Stomach (tissue), 4 donors: ENCODE data around the gene MEIG1.
"Not testable (repeated sequence)": the region's sequence is repeated elsewhere in the genome, so short reads cannot be mapped to it uniquely, and the experiment has no call there.

Source experiments
- EP300 ChIP-seq: sonication (generic); formaldehyde crosslinking; IDR thresholded peaks from one replicate; pipeline ENCODE4 v1.6.1; 2017; ENCODE audit warnings: antibody characterized with exemption
- POLR2A ChIP-seq, 4 donors: fragments of 450-650 bp; IDR thresholded peaks; one replicate each; pipeline ENCODE4 v1.6.1; 2016; ENCODE audit warnings: antibody characterized with exemption in 4 of 4, control low read depth in 2 of 4, mild to moderate bottlenecking in 1 of 4, moderate library complexity in 1 of 4
- POLR2AphosphoS5 ChIP-seq, 3 donors: sonication (generic); formaldehyde crosslinking; IDR thresholded peaks; one replicate each; pipeline ENCODE4 v1.6.1; 2016; ENCODE audit warnings: antibody characterized with exemption in 3 of 3
- TF ChIP-seq, protein P1 (sequence below), 7 experiments: fragments of 450-650 bp in 4 of 7; fragments of 200-600 bp in 3 of 7; sonication (generic) in 3 of 7; IDR thresholded peaks; one replicate each; pipeline ENCODE4 v1.5.1; 2016 to 2019; ENCODE audit warnings: antibody characterized with exemption in 7 of 7, control low read depth in 2 of 7, mild to moderate bottlenecking in 1 of 7

DNA sequence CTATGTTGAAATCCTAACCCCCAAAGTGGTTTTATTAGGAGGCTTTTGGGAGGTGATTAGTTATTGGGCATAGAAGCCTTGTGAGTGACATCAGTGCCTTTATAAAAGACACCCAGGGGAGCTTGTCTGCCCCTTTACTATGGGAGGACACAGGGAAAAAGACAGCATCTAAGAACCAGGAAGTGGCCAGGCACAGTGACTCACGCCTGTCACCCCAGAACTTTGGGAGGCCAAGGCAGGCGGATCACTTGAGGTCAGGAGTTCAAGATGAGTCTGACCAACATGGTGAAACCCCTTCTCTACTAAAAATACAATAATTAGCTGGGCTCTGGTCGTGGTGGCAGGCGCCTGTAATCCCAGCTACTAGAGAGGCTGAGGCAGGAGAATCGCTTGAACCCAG is 20.2 kb upstream of the MEIG1 start:
- TF ChIP-seq, protein P1, sequence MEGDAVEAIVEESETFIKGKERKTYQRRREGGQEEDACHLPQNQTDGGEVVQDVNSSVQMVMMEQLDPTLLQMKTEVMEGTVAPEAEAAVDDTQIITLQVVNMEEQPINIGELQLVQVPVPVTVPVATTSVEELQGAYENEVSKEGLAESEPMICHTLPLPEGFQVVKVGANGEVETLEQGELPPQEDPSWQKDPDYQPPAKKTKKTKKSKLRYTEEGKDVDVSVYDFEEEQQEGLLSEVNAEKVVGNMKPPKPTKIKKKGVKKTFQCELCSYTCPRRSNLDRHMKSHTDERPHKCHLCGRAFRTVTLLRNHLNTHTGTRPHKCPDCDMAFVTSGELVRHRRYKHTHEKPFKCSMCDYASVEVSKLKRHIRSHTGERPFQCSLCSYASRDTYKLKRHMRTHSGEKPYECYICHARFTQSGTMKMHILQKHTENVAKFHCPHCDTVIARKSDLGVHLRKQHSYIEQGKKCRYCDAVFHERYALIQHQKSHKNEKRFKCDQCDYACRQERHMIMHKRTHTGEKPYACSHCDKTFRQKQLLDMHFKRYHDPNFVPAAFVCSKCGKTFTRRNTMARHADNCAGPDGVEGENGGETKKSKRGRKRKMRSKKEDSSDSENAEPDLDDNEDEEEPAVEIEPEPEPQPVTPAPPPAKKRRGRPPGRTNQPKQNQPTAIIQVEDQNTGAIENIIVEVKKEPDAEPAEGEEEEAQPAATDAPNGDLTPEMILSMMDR (IDR thresholded peaks at IDR 0.05) = not testable (repeated sequence)
- not testable (repeated sequence) for TF ChIP-seq POLR2A (IDR thresholded peaks at IDR 0.05); POLR2AphosphoS5 (IDR thresholded peaks at IDR 0.05); EP300
